GM12892 (cell line): ENCODE data around the gene SFI1.

Experiments
- POLR2A ChIP-seq: IDR thresholded peaks from 2 replicates; pipeline ENCODE4 v1.6.1; 2011; ENCODE audit warnings: low read depth, low read length, control low read depth
- TAF1 ChIP-seq: IDR thresholded peaks from 2 replicates; pipeline ENCODE4 v1.6.1; 2011; ENCODE audit warnings: low read depth, mild to moderate bottlenecking, control low read depth, low read length, borderline replicate concordance

DNA sequence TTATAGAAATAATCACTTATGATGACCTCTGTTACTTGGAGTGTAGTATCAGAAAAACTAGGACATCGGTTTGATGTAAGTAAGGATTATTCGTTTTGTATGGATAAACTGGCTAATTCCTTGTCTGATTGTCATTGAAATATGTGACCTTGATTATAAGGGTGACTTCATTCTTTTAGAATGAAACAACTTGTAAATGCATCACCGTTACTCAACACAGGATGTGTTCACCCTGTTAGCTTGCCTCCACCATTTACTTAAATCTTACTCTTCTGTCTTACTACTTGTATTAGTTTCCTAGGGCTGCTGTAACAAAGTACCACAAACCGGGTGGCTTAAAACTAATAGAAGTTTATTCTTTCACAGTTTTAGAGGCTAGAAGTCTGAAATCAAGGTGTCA is 7.9 kb downstream of the SFI1 start:
- TF ChIP-seq POLR2A, result no peak
- no peak for TF ChIP-seq TAF1
